DMS114 treated with DMSO at 0.1 percent for 48 hours (cell line): Measurements from ENCODE around the gene ATP6V0E2.

Experiments used
- DNase-seq: peaks from one replicate; lab custom pipeline; 2025; ENCODE audit not compliant: unreplicated experiment; lab: John Stamatoyannopoulos, UW

Gene ATP6V0E2

GRCh38 chr7:149861728-149862045 is 12.1 kb upstream of the ATP6V0E2 start:
- no peak for DNase-seq

GRCh38 chr7:149862156-149862555 is 11.6 kb upstream of the ATP6V0E2 start:
- DNase-seq, result no peak

DNA sequence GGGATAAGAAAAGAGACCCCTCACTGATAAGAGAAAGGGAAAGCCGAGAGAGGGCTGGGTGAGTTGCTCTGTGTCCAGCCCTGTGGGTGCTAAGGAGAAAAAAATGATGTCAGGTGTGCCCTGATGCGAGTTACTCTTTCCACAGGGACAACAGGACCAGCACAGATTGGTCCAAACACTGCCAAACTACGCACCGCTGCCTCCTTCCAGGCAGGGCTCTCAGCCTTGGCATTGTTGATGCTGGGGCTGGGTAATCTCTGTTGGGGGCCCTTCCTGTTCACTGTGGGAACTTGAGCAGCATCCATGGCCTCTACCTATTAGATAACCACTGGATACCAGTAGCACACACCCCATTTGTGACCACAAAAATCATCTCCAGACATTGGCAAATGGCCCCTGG is 10.3 kb upstream of the ATP6V0E2 start:
- DNase-seq, result no peak

GRCh38 chr7:149864023-149864422 is 9.7 kb upstream of the ATP6V0E2 start:
- no peak for DNase-seq

DNA sequence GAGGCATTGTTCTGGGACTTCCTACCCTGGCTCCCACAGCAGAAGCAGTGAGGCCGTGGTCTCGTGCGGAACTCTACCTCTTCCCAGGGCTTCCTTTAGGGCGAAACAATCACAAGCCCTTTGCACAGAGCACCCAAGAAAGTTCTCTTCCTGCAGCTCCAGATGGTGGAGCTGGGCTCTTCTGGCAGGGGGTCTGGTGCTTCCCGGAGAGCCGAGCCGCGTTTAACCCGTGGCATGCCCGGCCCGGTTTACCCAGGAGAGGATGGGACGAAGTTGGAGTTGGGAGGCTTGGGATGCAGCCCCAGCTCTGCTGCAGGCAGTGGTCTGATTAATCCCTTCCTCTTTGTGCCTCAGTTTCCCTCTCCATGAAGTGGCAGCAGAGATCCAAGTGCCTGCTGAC is 9.0 kb upstream of the ATP6V0E2 start:
- DNase-seq, result no peak

GRCh38 chr7:149865437-149865836 is 8.3 kb upstream of the ATP6V0E2 start:
- DNase-seq, result peak; percentile 3

DNA sequence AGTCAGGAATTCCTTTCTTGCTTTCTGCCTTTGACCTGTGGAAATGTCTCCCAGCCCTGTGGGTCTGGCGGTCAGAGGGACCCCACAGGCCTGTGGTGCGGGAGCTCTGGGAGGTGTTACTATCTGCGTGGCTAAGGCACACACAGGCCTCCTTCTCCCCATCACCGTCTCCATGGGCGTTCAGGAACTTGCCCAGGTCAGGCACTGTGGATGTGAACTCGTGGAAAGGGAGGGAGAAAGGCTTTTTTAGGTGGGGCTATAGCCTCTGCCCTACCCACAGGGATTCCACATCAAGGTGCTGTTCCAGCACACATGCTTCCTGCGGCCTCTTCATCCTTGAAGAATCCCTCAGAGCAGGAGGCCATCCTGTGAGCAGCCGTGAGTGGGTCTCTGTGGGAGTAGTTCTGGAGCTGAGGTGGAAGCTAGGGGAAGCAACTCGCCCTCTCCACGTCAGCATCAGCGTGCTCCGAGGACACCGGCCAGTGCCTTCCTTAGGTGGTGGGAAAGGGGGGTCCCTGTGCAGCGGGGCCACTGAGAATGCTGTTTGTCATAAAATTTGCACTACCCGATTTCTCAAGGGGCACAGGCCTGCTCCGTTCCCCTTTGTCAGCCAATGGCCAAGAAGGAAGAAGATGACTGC is 7.5 kb upstream of the ATP6V0E2 start:
- no peak for DNase-seq

GRCh38 chr7:149866779-149867447 is 6.9 kb upstream of the ATP6V0E2 start:
- no peak for DNase-seq

- DNase-seq, result no peak
Measured at GRCh38 chr7:149867762-149868622, 5.8 kb upstream of the ATP6V0E2 start.

- no peak for DNase-seq
Measured at GRCh38 chr7:149868623-149869290, 5.0 kb upstream of the ATP6V0E2 start.

DNA sequence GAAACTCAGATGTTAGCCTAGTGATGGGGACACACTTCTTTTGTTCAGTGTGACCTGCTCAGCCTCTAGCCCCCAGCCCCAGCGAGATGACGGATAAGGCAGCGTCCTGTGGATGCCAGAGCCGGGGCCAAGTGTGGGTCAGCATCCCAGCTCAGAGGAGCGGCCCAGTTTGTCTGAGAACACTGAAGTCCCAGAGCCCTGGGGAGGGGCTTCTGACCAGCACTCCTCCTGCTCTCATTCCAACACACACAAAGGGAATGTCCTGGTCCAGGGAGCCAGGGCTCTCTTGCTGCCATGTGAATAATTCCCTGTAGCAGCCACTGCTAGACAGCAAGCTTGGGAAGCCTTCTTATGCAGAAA is 4.5 kb upstream of the ATP6V0E2 start:
- no peak for DNase-seq

DNA sequence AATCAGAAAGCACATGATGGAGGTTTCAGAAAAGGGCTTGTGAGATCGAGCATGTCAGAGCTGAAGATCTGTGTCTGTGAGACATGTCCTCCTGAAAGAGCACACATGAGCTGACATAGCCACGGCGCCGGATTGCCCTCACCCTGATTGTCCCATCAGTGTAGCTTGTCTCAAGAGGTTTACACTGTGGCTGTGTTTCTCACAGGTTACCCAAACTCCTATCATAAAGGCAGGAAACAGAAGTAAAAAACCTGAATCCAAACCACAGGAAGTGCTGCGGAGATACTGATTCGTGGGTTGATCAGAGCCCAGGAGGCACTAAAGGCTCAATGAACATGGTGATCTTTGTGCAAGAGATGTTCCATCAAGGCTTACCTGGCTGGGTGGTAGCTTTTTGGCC is 3.9 kb upstream of the ATP6V0E2 start:
- no peak for DNase-seq

- DNase-seq, result no peak
Measured at GRCh38 chr7:149870274-149870673, 3.5 kb upstream of the ATP6V0E2 start.

DNA sequence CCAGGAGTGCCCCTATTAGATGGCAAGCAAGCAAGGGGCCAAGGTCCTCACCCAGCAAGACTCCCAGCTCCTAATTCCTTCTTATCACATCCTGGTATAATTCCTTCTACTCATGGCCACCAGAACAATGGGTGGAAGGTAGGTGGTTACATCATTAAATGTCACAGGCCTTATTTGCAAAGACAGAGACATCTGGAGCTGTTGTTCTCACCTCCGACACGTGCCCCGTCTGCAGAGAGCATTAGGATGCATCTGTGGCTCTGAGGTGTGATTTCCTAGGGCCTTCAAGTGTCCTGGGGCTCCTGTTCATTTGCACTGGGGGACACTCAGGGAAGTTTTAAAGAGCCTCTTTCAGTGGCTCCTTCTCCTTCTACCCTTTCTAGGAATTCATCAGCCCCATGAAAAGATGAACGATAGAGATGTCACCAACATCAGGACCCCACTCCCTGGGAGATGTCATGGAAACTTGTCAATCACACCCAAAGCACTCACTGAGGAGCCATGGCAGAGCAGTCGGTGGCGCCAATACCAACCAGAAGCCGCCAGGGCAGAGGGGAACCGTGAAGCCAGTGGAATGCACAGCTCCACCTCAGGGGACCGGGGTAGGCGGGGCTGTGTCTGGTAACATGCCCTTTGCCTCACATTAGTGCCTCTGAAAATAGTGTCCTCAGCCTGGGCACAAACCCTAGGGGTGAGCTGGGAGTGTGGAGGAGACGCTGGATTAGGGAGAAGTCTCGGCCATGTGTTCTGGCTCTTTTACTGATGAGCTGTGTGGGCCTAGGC is 2.9 kb upstream of the ATP6V0E2 start:
- no peak for DNase-seq

- no peak for DNase-seq
Measured at GRCh38 chr7:149871576-149871975, 2.2 kb upstream of the ATP6V0E2 start.

- DNase-seq, result peak; percentile 72
Measured at GRCh38 chr7:149872419-149873073, 1.2 kb upstream of the ATP6V0E2 start.

- no peak for DNase-seq
Measured at GRCh38 chr7:149873970-149874643, 338 bp downstream of the ATP6V0E2 start.

- no peak for DNase-seq
Measured at GRCh38 chr7:149874644-149875028, 867 bp downstream of the ATP6V0E2 start.

DNA sequence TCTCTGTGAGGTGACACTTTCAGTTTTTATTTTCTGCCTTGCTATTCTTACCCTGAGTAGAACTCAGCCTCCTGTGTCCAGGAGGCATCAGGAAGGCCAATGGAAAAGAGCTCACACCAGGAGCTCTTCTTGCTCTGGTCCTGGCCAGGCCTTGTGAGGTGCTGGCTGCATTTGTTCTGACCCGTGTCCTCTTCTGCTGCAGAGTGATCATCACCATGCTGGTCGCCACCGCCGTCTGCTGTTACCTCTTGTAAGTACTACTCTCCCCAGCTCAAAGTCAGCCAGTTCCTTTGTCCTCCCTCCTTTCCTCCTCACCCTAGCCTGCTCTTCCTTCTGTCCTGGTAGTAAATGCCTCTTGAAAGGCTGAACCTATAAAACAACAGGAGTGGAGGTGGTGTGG is 1.6 kb downstream of the ATP6V0E2 start:
- DNase-seq, result no peak
